Panc1 (cell line): Measurements from ENCODE around the gene PTTG1IP. TPM values are rescaled to one million over a fixed set of nuclear protein-coding genes. Genes with fewer than 3 reads are reported as not detected.

Experiments
- ATAC-seq: fragments of 200-7000 bp; cut with Tn5 transposase; 2 replicates; pipeline ENCODE4 v1.9.1; 2020; ENCODE audit warnings: mild to moderate bottlenecking, moderate library complexity
- BruUV-seq: library from RNA; stranded (reverse); fragments of 400-500 nt; replicated peaks from 2 replicates; lab custom pipeline; 2021; lab: Mats Ljungman, UMichigan
- CTCF ChIA-PET: fragments of 300-600 bp; sonication (Branson Sonifier 250); formaldehyde crosslinking; loops from one replicate; lab custom pipeline; 2022; ENCODE audit warnings: antibody characterized with exemption; lab: Charles Lee
- POLR2A ChIA-PET: fragments of 300-600 bp; sonication (Branson Sonifier 250); formaldehyde crosslinking; loops from one replicate; lab custom pipeline; 2022; ENCODE audit warnings: antibody characterized with exemption; lab: Charles Lee
- DNase-seq: peaks from one replicate; pipeline ENCODE4 v3.0.0-alpha.2; 2010; ENCODE audit warnings: low read depth, low spot score
- H3K27ac ChIP-seq: 2 replicates; pipeline ENCODE4 v1.5.1; 2011; ENCODE audit warnings: mild to moderate bottlenecking, low read length, inconsistent platforms
- H3K27me3 ChIP-seq: fragments of 200-500 bp; sonication (Bioruptor generic); 2 replicates; pipeline ENCODE4 v1.6.0; 2014; ENCODE audit warnings: low read length, inconsistent platforms; ENCODE audit not compliant: control insufficient read depth, insufficient read depth
- H3K36me3 ChIP-seq: fragments of 200-500 bp; sonication (Bioruptor generic); 2 replicates; pipeline ENCODE4 v1.5.1; 2014; ENCODE audit warnings: inconsistent platforms, mild to moderate bottlenecking, low read length, moderate library complexity; ENCODE audit not compliant: control insufficient read depth, insufficient read depth
- H3K4me1 ChIP-seq: 2 replicates; pipeline ENCODE4 v1.5.1; 2011; ENCODE audit warnings: inconsistent platforms, mild to moderate bottlenecking, low read length, moderate library complexity; ENCODE audit not compliant: control insufficient read depth, insufficient read depth
- H3K4me3 ChIP-seq, 2 experiments: 2 replicates each; pipeline ENCODE4 v1.5.1; 2011 to 2012; ENCODE audit warnings: low read depth in 2 of 2, low read length in 2 of 2, mild to moderate bottlenecking in 2 of 2, inconsistent platforms in 1 of 2, moderate library complexity in 1 of 2
- H3K9me3 ChIP-seq: fragments of 200-500 bp; sonication (Bioruptor generic); 2 replicates; pipeline ENCODE4 v1.5.1; 2014; ENCODE audit warnings: low read depth, mild to moderate bottlenecking, inconsistent platforms, low read length, moderate library complexity; ENCODE audit not compliant: control insufficient read depth, insufficient read depth
- CTCF ChIP-seq: fragments of 450-650 bp; IDR thresholded peaks from 2 replicates; pipeline ENCODE4 v1.5.1; 2017; ENCODE audit warnings: mild to moderate bottlenecking
- POLR2AphosphoS5 ChIP-seq: IDR thresholded peaks from 2 replicates; pipeline ENCODE4 v1.6.1; 2012; ENCODE audit warnings: mild to moderate bottlenecking, low read depth, low read length, moderate library complexity
- REST ChIP-seq, 2 experiments: IDR thresholded peaks; 2 replicates each; pipeline ENCODE4 v1.6.1; 2011 to 2012; ENCODE audit warnings: low read depth in 2 of 2, control low read depth in 1 of 2, low read length in 1 of 2, mild to moderate bottlenecking in 1 of 2, moderate library complexity in 1 of 2; ENCODE audit not compliant: insufficient read depth in 1 of 2
- SIN3A ChIP-seq: IDR thresholded peaks from 2 replicates; pipeline ENCODE4 v1.6.1; 2012; ENCODE audit warnings: low read depth, mild to moderate bottlenecking, low read length, moderate library complexity, borderline replicate concordance; ENCODE audit not compliant: insufficient read depth
- TCF7L2 ChIP-seq: IDR thresholded peaks from 2 replicates; pipeline ENCODE4 v1.6.1; 2011; ENCODE audit warnings: mild to moderate bottlenecking, low read depth, low read length, inconsistent platforms
- in situ Hi-C: cut with HindIII; loops from 2 replicates; pipeline ENCODE4 v1.10.0; 2016; ENCODE audit warnings: low sequenced_read_pairs, low pct_unique_long_range_greater_than_20kb
- intact Hi-C: fragments of 100-400 bp; cut with micrococcal nuclease; formaldehyde crosslinking; loops from one replicate; pipeline ENCODE4 v1.10.0; 2022; ENCODE audit not compliant: unreplicated experiment
- total RNA-seq: library from RNA; stranded (reverse); gene quantifications from one replicate; pipeline ENCODE4 v1.2.1, GENCODE V29; 2021; ENCODE audit not compliant: unreplicated experiment

PTTG1IP gene
- total RNA-seq, 1 experiment from 2014 or later: 226 TPM

GRCh38 chr21:44840771-44841170 is 32.7 kb downstream of the PTTG1IP start:
- intact Hi-C loops: no loop called here
- ATAC-seq (no peak), DNase-seq (no peak)
- no TSS peak for BruUV-seq
- POLR2A ChIA-PET: no interaction called here
- no peak overlapping the region for H3K4me3 ChIP-seq
- no peaks in the 10 kb centered on the region for H3K27me3 ChIP-seq
- H3K9me3 ChIP-seq: no peaks in the 10 kb centered on the region
- no peak overlapping the region for H3K27ac ChIP-seq
- CTCF ChIA-PET: no interaction called here
- peaks cover 5% of the 10 kb centered on the region for H3K4me1 ChIP-seq
- H3K36me3 ChIP-seq: no peaks in the 10 kb centered on the region
- TF ChIP-seq TCF7L2 (no peak), POLR2AphosphoS5 (no peak), CTCF (no peak), REST (IDR thresholded peaks at IDR 0.05; ENCODE audit: insufficient read depth in 1 of 2, low read depth in 2 of 2, low read length in 1 of 2) (no peak), SIN3A (no peak)
- in situ Hi-C loops: no loop called here

- no peaks in the 10 kb centered on the region for H3K36me3 ChIP-seq
- intact Hi-C loops: no loop called here
- ATAC-seq (no peak), DNase-seq (no peak)
- BruUV-seq: no TSS peak
- no peak overlapping the region for H3K4me3 ChIP-seq
- peaks cover 5% of the 10 kb centered on the region; the same call in 1 of the 2 replicates for H3K4me1 ChIP-seq
- in situ Hi-C loops: no loop called here
- CTCF ChIA-PET: no interaction called here
- POLR2A ChIA-PET: no interaction called here
- no peak for TF ChIP-seq TCF7L2
- TF ChIP-seq POLR2AphosphoS5: no peak
- TF ChIP-seq REST (IDR thresholded peaks at IDR 0.05; ENCODE audit: insufficient read depth in 1 of 2, low read depth in 2 of 2, low read length in 1 of 2): no peak
- no peaks in the 10 kb centered on the region for H3K27me3 ChIP-seq
- no peaks in the 10 kb centered on the region for H3K9me3 ChIP-seq
- no peak overlapping the region for H3K27ac ChIP-seq
Observed at GRCh38 chr21:44838951-44839350, 34.5 kb downstream of the PTTG1IP start.
